Tibial nerve (tissue), 4 donors: ENCODE data around the gene ADAM29.

Experiments
- EP300 ChIP-seq, 2 donors: sonication (generic); formaldehyde crosslinking; IDR thresholded peaks; one replicate each; pipeline ENCODE4 v1.6.1; 2017; ENCODE audit warnings: antibody characterized with exemption in 2 of 2, mild to moderate bottlenecking in 1 of 2
- POLR2A ChIP-seq, 2 donors: fragments of 450-650 bp; IDR thresholded peaks; one replicate each; pipeline ENCODE4 v1.6.1; 2017; ENCODE audit warnings: antibody characterized with exemption in 2 of 2, mild to moderate bottlenecking in 2 of 2, moderate library complexity in 2 of 2
- TF ChIP-seq, protein P1 (sequence below), 5 experiments: fragments of 200-600 bp in 3 of 5; fragments of 450-650 bp in 2 of 5; sonication (generic) in 3 of 5; IDR thresholded peaks; one replicate each; pipeline ENCODE4 v1.5.1; 2016 to 2019; ENCODE audit warnings: antibody characterized with exemption in 5 of 5, mild to moderate bottlenecking in 3 of 5, moderate library complexity in 2 of 5

DNA sequence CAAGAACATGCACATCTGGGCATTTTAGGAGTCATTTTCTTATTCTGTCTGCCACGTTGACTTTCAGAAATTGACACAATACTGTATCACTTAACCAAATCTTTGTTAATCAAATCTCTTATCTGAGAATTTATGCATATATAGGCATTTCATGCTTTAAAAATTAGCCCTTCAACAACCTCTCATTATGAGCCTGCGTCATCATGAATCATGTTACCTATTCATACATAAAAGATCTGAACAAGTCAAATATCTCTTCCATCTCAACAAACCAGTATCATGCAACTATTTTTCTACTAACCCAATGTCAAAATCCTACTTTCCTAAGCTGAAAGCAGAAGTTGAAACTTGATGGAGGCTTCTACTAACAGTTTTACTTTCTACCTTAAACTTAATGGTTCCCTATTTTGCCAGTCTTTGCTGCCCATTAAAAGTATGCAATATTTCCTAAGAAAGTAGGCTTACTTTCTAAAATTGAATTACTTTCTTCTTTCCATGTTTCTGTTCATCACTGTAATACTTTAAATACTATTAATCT lies 1.8 kb downstream of the ADAM29 start:
- TF ChIP-seq, protein P1, sequence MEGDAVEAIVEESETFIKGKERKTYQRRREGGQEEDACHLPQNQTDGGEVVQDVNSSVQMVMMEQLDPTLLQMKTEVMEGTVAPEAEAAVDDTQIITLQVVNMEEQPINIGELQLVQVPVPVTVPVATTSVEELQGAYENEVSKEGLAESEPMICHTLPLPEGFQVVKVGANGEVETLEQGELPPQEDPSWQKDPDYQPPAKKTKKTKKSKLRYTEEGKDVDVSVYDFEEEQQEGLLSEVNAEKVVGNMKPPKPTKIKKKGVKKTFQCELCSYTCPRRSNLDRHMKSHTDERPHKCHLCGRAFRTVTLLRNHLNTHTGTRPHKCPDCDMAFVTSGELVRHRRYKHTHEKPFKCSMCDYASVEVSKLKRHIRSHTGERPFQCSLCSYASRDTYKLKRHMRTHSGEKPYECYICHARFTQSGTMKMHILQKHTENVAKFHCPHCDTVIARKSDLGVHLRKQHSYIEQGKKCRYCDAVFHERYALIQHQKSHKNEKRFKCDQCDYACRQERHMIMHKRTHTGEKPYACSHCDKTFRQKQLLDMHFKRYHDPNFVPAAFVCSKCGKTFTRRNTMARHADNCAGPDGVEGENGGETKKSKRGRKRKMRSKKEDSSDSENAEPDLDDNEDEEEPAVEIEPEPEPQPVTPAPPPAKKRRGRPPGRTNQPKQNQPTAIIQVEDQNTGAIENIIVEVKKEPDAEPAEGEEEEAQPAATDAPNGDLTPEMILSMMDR (IDR thresholded peaks at IDR 0.05) = no peak
- TF ChIP-seq POLR2A (IDR thresholded peaks at IDR 0.05) (no peak), EP300 (IDR thresholded peaks at IDR 0.05) (no peak)
